GM18517 (cell line): ENCODE data around the gene ABCB8.
"Not testable (repeated sequence)": the region's sequence is repeated elsewhere in the genome, so short reads cannot be mapped to it uniquely, and the experiment has no call there.

Experiments
- ATAC-seq: cut with Tn5 transposase; IDR thresholded peaks from one replicate; pipeline ENCODE4 v1.9.1; 2021; ENCODE audit warnings: mild to moderate bottlenecking, moderate library complexity; ENCODE audit not compliant: unreplicated experiment

The ABCB8 gene

GRCh38 chr7:150997817-150998216, 30.4 kb upstream of the ABCB8 start:
- ATAC-seq = no peak

DNA sequence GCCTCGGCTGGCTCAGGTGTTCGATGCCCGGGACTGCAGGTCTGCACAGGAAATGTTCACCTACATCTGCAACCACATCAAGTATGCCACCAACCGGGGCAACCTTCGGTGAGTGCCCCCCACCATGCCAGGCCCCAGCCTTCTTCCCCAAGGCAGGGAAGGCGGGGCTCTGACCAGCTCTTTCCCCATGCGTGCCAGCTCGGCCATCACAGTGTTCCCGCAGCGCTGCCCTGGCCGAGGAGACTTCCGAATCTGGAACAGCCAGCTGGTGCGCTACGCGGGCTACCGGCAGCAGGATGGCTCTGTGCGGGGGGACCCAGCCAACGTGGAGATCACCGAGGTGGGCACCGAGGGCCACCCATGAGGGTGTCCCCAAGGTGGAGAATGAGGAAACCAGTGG, 29.9 kb upstream of the ABCB8 start:
- ATAC-seq = no peak

DNA sequence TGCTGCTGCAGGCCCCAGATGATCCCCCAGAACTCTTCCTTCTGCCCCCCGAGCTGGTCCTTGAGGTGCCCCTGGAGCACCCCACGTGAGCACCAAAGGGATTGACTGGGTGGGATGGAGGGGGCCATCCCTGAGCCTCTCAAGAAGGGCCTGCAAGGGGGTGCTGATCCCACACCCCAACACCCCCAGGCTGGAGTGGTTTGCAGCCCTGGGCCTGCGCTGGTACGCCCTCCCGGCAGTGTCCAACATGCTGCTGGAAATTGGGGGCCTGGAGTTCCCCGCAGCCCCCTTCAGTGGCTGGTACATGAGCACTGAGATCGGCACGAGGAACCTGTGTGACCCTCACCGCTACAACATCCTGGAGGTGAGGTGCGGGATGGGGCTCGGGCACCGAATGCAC, 29.2 kb upstream of the ABCB8 start:
- no peak for ATAC-seq

GRCh38 chr7:150999497-151000230, 28.6 kb upstream of the ABCB8 start:
- ATAC-seq = no peak

DNA sequence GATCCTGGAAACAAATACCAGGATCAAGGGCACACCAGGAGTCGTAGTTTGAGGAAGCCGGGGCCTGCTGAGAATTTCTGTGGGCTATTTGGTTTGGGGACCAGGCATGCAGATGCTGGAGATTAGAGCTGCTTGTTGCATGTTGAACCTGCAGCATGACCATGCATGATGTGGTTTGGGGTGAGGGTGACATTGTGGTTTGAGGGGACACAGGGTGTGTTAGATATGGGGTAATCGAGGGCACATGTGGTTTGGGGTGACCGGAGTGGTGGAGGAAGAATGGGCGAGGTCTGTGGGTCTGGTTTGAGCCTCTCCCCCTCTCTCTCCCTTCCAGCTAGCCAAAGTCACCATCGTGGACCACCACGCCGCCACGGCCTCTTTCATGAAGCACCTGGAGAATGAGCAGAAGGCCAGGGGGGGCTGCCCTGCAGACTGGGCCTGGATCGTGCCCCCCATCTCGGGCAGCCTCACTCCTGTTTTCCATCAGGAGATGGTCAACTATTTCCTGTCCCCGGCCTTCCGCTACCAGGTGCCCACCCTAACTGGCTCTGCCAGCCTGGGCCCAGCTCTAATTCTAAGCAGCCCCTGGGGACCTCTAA, 27.3 kb upstream of the ABCB8 start:
- no peak for ATAC-seq

- ATAC-seq = no peak
These were observed 26.7 kb upstream of the ABCB8 start for GRCh38 chr7:151001546-151001945.

- no peak for ATAC-seq
These were observed 24.7 kb upstream of the ABCB8 start for GRCh38 chr7:151003572-151003971.

GRCh38 chr7:151005566-151005965, 22.7 kb upstream of the ABCB8 start:
- ATAC-seq = no peak

DNA sequence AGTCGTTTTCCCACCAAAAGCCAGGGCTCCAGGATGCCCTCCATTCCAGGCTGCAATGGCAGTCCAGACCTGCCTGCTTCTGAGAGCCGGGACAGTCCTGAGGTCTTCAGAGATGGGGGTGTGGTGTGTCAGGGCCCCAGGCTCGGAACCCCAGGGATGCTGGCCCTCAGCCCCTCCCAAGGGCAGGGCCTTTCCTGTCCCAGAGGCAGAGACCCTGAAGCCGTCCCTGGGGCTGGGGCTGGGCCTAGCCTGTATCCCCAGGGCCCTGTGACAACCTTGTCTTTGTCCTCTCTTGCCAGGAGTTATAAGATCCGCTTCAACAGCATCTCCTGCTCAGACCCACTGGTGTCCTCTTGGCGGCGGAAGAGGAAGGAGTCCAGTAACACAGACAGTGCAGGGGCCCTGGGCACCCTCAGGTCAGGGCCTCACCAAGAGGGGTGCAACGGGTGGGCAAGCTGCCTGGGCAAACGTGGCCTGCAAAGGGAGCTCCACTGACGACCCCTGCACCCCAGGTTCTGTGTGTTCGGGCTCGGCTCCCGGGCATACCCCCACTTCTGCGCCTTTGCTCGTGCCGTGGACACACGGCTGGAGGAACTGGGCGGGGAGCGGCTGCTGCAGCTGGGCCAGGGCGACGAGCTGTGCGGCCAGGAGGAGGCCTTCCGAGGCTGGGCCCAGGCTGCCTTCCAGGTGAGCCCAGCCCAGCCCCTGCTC, 21.5 kb upstream of the ABCB8 start:
- ATAC-seq = no peak

GRCh38 chr7:151007469-151007898, 20.8 kb upstream of the ABCB8 start:
- no peak for ATAC-seq

DNA sequence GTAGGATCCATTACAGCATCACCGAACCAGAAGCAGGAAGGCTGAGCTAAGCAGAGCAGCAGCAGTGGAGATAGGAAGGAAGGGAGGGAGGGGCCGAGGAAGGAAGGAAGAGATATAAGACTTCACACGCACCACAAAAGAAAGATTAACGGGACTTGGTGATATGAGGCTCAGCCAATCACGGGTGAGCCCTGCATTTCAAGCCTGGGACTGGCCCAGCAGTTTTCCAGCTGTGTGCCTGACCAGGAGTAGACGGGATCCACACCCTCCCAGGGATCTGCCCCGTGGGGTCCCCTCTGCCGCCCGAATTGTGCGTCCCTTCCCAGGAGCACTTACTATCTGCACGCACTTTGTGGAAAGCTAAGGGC, 20.1 kb upstream of the ABCB8 start:
- ATAC-seq = no peak

DNA sequence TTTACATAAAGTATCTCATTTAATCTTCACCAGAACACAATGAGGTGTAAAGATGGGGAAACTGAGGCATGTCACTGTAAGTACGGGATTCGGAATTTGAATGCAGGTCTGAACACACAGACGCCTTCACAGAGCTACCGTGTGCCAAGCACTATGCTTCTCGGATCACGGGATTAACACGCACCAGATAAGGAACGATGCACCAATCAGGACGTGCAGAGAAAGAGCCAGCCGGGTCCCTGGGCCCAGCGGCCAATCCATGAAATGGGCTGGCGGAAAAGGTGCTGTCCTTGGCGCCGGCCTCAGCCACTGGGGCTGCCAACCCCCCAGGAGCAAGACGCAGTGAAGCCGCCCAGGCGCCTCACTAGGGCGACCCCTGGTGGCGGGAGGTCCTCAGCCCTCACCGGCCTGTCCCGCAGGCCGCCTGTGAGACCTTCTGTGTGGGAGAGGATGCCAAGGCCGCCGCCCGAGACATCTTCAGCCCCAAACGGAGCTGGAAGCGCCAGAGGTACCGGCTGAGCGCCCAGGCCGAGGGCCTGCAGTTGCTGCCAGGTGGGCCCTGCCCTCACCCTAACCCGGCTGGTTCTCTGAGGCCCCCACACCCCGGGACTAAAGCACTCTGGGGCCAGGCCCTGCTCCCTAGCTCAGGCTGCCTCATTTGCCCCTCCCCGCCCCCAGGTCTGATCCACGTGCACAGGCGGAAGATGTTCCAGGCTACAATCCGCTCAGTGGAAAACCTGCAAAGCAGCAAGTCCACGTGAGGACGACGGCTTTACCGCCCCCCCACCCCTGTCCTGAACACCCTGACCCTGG, 19.5 kb upstream of the ABCB8 start:
- ATAC-seq = peak; percentile 74

GRCh38 chr7:151009327-151010036, 18.8 kb upstream of the ABCB8 start:
- ATAC-seq = no peak

- ATAC-seq = no peak
These were observed 18.3 kb upstream of the ABCB8 start for GRCh38 chr7:151010037-151010306.

DNA sequence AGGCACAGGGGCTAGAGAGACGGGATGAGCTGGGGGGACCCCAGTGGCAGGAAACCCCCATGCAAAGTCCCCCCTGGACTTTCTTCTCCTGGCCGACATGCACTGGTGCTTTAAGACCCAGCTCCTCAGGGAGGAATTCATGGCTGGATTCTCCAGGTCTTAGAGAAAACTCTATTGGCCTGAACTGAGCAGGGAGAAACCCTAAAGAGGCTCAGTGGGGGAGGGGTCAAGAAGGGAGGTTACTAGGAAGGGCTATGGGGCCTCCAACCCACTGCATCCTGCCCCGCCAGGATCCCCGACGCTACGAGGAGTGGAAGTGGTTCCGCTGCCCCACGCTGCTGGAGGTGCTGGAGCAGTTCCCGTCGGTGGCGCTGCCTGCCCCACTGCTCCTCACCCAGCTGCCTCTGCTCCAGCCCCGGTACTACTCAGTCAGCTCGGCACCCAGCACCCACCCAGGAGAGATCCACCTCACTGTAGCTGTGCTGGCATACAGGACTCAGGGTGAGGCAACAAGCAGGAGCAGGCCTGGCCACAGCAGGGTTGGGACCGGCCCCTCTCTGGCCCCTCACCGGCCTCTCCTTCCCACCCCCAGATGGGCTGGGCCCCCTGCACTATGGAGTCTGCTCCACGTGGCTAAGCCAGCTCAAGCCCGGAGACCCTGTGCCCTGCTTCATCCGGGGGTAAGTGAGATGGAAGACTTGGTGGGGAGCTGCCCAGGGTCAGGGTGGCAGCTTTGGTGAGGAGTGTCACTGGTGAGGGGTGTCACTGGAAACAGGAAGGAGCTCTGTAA, 17.7 kb upstream of the ABCB8 start:
- no peak for ATAC-seq

GRCh38 chr7:151011097-151011409, 17.2 kb upstream of the ABCB8 start:
- no peak for ATAC-seq

DNA sequence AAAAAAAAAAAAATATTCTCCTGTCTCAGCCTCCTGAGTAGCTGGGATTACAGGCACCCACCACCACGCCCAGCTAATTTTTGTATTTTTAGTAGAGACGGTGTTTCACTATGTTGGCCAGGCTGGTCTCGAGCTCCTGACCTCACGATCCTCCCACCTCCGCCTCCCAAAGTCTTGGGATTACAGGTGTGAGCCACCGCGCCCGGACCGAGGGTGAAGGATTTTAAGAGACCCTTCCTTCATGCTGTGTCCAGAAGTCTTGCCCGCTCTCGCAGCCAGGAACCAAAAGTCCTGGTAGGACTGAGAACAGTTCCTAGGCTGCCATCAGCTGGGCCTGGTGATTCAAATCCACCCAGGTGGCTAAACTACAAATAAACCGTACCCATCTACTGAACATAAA, 16.6 kb upstream of the ABCB8 start:
- not testable (repeated sequence) for ATAC-seq

- no peak for ATAC-seq
These were observed 16.1 kb upstream of the ABCB8 start for GRCh38 chr7:151012031-151012692.

DNA sequence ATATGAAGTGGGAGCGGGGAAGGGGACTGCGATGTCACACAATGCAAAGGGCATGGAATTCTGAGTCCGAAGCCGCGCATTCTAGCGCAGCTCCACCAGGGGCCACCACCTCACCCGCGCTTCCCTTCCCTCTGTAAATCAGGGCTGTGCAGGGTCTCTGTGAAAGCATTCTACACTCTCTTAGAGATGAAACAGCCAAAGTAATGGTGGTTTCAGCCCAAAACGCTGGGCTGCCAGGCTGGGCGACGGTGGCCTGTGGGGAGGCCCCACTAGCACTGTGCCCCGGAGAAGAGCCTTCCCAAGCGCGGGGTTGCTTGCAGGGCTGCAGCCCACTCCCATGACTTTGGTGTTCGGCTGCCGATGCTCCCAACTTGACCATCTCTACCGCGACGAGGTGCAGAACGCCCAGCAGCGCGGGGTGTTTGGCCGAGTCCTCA, 15.3 kb upstream of the ABCB8 start:
- no peak for ATAC-seq

DNA sequence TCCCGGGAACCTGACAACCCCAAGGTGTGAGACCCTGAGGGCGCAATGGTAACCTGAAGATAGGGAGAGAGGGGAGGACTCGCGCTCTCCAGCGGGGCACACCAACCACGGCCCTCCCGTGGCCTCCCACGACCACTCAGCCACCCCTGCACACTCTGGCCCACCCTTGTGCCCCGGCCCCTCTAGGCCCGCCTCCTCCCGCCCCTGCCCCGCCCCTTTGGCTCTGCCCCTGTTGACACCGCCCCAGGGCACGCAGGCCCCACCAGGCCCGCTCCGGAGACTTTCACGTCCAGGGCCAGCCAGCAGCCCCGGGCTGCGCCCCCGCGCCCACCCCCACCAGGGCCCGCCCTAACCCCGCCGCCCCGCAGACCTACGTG, 14.9 kb upstream of the ABCB8 start:
- ATAC-seq = no peak
